ENCODE data around the gene PRSS33.

DNA sequence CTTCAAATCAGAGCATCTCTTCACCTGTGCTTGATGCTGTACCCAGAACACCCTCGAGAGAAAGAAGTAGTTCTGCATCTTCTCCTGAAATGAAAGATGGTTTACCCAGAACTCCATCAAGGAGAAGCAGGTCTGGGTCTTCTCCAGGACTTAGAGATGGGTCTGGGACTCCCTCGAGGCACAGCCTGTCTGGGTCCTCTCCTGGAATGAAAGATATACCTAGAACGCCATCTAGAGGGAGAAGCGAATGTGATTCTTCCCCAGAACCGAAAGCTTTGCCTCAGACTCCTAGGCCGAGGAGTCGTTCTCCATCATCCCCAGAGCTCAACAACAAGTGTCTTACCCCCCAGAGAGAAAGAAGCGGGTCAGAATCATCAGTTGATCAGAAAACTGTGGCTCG lies 22.6 kb downstream of the PRSS33 start:
- TF ChIP-seq POLR2AphosphoS5 (IDR thresholded peaks at IDR 0.05): no peak
- TF ChIP-seq CTCF (IDR thresholded peaks at IDR 0.05): no peak
